ENCODE results near the gene CCDC152.

The CCDC152 gene

GRCh38 chr5:42753099-42753498 lies 3.5 kb upstream of the CCDC152 start:
- CTCF ChIA-PET = interaction anchor here (0.7 to 1.7 kb wide), 4 partner anchors 8 to 19 kb away, joined by 3 to 5 read pairs (median 4); no protein-coding TSS in a partner anchor
- no peak for DNase-seq (ENCODE audit: extremely low spot score)
- TF ChIP-seq CTCF (IDR thresholded peaks at IDR 0.05; ENCODE audit: control extremely low read depth, extremely low read depth, low read depth, missing control alignments) = no peak
- POLR2A ChIA-PET = no interaction called here

GRCh38 chr5:42759456-42759855 lies 2.8 kb downstream of the CCDC152 start:
- ChIA-PET POLR2A (no interaction called here), CTCF (interaction anchor here (1.0 kb wide), 1 partner anchor 15 kb away, joined by 3 read pairs; no protein-coding TSS in a partner anchor)
- no peak for DNase-seq (ENCODE audit: extremely low spot score)
- no peak for TF ChIP-seq CTCF (IDR thresholded peaks at IDR 0.05; ENCODE audit: control extremely low read depth, extremely low read depth, low read depth, missing control alignments)

DNA sequence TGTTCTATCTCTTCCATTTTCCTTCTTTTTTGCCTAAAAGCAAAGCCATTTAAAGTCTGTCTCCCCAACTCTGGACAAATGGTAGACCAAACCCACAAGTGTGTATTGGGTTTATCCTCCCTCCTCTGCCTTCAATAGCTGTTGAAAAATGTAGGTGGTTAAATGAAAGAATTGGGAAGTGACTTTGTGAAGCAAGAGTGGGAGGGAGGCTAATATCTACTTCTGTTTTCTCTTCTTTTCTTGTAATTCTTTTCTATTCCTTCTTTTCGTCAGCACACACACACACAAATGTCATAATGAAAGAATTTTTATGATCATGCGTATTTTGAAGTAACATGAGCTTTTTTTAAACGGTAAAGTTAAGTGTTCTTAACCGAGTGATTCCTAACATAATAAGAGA lies 3.8 kb downstream of the CCDC152 start:
- CTCF ChIA-PET = interaction anchor here (1.1 to 1.5 kb wide), 3 partner anchors 8 to 337 kb away, joined by 3 to 4 read pairs (median 3); partner anchors contain the start of gene GHR
- no peak for DNase-seq (ENCODE audit: extremely low spot score)
- TF ChIP-seq CTCF (IDR thresholded peaks at IDR 0.05; ENCODE audit: control extremely low read depth, extremely low read depth, low read depth, missing control alignments) = no peak
- POLR2A ChIA-PET = no interaction called here

DNA sequence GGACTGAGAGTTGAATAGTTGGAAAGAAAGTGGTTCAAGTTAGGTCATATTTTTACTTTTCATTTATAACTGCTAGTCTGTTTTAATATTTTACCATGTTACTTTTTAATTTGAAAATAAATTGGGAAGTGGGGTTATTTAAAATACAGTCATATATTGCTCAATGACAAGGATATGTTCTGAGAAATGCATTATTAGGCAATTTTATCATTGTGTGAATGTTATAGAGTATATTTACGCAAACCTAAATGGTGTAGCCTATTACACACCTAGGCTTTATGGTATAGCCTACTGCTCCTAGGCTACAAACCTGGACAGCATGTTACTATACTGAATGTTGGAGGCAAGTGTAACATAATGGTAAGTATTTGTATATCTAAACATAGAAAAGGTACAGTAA lies 5.2 kb downstream of the CCDC152 start:
- DNase-seq (ENCODE audit: extremely low spot score) = no peak
- TF ChIP-seq CTCF (IDR thresholded peaks at IDR 0.05; ENCODE audit: control extremely low read depth, extremely low read depth, low read depth, missing control alignments) = no peak
- ChIA-PET POLR2A (no interaction called here), CTCF (interaction anchor here (1.5 kb wide), 1 partner anchor 339 kb away, joined by 3 read pairs; the partner anchor contains the start of gene GHR)

- ChIA-PET CTCF (interaction anchor here (0.6 to 1.7 kb wide), 12 partner anchors 10 to 1497 kb away, joined by 3 to 7 read pairs (median 4); no protein-coding TSS in a partner anchor), POLR2A (no interaction called here)
- peak; percentile 36 for TF ChIP-seq CTCF (IDR thresholded peaks at IDR 0.05; ENCODE audit: control extremely low read depth, extremely low read depth, low read depth, missing control alignments)
- peak; percentile 16 for DNase-seq (ENCODE audit: extremely low spot score)
Observed at GRCh38 chr5:42767491-42768105, 11.0 kb downstream of the CCDC152 start.

DNA sequence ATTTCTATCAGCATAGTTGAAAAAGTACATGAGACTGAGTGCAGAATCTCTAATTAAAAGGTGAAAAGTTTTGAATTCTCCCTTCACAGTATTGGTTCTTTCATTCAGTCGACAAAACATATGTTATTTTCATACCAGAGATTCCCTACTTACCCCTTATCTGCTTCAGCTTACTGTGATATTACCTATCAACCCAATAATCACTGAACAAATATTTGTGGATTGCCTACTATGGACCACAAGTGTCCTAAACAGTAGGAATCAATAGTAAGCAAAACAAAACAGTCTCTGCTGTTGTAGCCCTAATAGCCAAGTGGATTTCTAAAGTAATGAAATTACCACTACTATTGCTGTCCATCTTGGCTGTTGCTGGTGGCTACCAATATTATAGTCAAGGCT lies 11.5 kb downstream of the CCDC152 start:
- no peak for TF ChIP-seq CTCF (IDR thresholded peaks at IDR 0.05; ENCODE audit: control extremely low read depth, extremely low read depth, low read depth, missing control alignments)
- ChIA-PET POLR2A (no interaction called here), CTCF (interaction anchor here (0.7 to 1.7 kb wide), 9 partner anchors 10 to 1497 kb away, joined by 3 to 7 read pairs (median 4); no protein-coding TSS in a partner anchor)
- DNase-seq (ENCODE audit: extremely low spot score) = no peak
